HK-2 (cell line): ENCODE data around the gene TEX22.
A peak's percentile ranks its signal among the peaks of the same experiment; 100 is the strongest.

Source experiments
- DNase-seq: peaks from one replicate; pipeline ENCODE4 v3.0.0-alpha.2; 2018; ENCODE audit not compliant: unreplicated experiment

TEX22 gene

GRCh38 chr14:105399466-105399775 lies 1.1 kb downstream of the TEX22 start:
- DNase-seq: no peak

GRCh38 chr14:105400016-105400415 lies 1.7 kb downstream of the TEX22 start:
- no peak for DNase-seq

GRCh38 chr14:105401699-105402098 lies 3.4 kb downstream of the TEX22 start:
- DNase-seq: no peak

GRCh38 chr14:105408592-105408991 lies 10.3 kb downstream of the TEX22 start:
- DNase-seq: no peak

- DNase-seq: no peak
Measured at GRCh38 chr14:105409364-105409763, 11.0 kb downstream of the TEX22 start.

- no peak for DNase-seq
Measured at GRCh38 chr14:105410642-105411016, 12.3 kb downstream of the TEX22 start.

- peak; percentile 70 for DNase-seq
Measured at GRCh38 chr14:105411017-105411941, 12.9 kb downstream of the TEX22 start.

GRCh38 chr14:105411985-105412770 lies 13.8 kb downstream of the TEX22 start:
- no peak for DNase-seq

GRCh38 chr14:105412771-105413543 lies 14.6 kb downstream of the TEX22 start:
- no peak for DNase-seq

GRCh38 chr14:105413544-105413886 lies 15.2 kb downstream of the TEX22 start:
- no peak for DNase-seq

GRCh38 chr14:105414456-105415371 lies 16.4 kb downstream of the TEX22 start:
- peak; percentile 73 for DNase-seq

- DNase-seq: no peak
Measured at GRCh38 chr14:105415481-105416428, 17.4 kb downstream of the TEX22 start.

GRCh38 chr14:105416671-105417070 lies 18.3 kb downstream of the TEX22 start:
- DNase-seq: no peak

GRCh38 chr14:105417690-105418121 lies 19.4 kb downstream of the TEX22 start:
- no peak for DNase-seq

GRCh38 chr14:105418269-105419194 lies 20.2 kb downstream of the TEX22 start:
- DNase-seq: no peak

- DNase-seq: no peak
Measured at GRCh38 chr14:105419195-105420091, 21.1 kb downstream of the TEX22 start, which contains the start of gene MTA1. TSS of gene MTA1 (plus strand) at chr14:105419827. CDS start at chr14:105420036, 209 bp downstream.

- DNase-seq: no peak
Measured at GRCh38 chr14:105420101-105420973, 22.0 kb downstream of the TEX22 start.
